Measurements from ENCODE around the gene MYO1D. TPM values are rescaled to one million over a fixed set of nuclear protein-coding genes. Genes with fewer than 3 reads are reported as not detected.
A peak's percentile ranks its signal among the peaks of the same experiment; 100 is the strongest.

The MYO1D gene
- polyA plus RNA-seq, 3 donors, result 27.1 to 29.8 (median 27.4) TPM

DNA sequence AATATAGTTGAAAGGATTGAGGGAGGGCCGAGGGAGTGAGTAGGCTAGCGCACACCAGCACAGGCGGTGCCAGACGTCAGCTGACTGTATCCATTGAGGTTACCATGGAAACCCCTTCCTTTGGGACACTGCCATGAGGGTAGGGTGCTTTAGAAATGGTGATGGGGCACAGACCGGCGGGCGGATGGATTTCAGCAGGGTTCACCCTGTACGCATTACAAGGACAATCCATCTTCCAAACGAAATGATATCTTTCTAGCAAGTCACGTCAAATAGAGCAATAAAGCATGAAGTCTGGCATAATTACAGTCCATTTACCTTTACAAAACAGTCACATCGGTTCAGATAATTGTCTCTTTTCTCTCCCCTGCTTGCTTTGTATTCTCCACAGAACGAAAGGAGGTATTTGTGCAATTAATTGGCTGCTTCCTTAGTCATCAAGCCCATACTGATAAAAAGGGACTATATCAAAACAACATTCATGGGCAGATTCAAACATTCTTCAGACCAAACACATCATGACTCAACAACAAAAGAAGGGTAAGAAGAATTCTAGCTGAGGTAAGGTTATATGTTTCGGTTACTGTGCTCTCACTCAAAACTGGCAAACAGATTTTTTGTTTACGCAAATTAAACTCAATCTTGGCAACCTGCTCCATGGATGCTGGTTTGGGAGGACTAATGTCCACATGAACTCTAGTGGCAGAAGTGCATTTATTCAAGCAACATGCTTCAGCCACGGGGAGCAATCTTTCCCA lies 249.5 kb downstream of the MYO1D start:
- peak in 3 of 11 donors; percentile 3 to 11 (median 5) for DNase-seq (ENCODE audit: extremely low read depth in 1 of 11, low read depth in 9 of 11, low spot score in 4 of 11)

GRCh38 chr17:32626379-32626791 lies 250.5 kb downstream of the MYO1D start:
- no peak for DNase-seq (ENCODE audit: extremely low read depth in 1 of 11, low read depth in 9 of 11, low spot score in 4 of 11)

- DNase-seq (ENCODE audit: extremely low read depth in 1 of 11, low read depth in 9 of 11, low spot score in 4 of 11), result no peak
Measured at GRCh38 chr17:32625971-32626370, 251.0 kb downstream of the MYO1D start.

DNA sequence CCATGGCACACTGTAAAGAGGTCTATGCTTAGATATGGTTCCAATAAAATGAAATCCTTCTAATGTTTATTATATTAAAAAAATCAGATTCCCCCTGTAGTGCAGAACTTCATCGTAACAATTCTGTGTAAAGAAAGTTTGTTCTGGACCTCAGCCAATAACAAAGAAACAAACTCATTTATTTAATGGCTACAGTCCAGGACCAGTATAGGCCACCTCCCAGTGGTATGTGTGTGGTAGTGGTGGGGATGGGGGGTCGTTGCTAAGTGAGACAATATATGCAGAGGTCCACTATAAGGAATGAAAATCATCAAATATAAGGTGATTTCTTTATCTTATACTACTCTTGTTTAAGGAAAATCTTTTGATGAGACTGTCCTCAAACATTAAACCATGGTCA lies 253.7 kb downstream of the MYO1D start:
- no peak for DNase-seq (ENCODE audit: extremely low read depth in 1 of 11, low read depth in 9 of 11, low spot score in 4 of 11)

DNA sequence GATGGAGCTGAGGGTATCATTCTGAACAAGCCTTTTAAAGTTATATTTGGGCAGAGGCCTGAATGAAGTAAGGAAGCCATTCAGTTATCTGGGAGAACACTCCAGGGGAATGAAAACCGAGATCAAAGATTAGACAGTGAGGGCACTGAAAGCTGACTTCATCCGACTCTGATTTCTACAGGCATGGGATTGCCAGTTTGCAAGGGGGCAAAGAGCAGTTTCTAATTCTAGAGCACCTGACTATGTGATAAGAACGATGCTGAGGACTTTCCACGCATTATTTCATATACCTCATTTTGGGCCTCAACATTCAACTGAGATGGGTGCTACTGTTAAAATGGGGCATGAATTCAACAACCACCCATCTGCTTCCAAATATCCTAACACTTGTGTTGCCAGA lies 254.4 kb downstream of the MYO1D start:
- no peak for DNase-seq (ENCODE audit: extremely low read depth in 1 of 11, low read depth in 9 of 11, low spot score in 4 of 11)

DNA sequence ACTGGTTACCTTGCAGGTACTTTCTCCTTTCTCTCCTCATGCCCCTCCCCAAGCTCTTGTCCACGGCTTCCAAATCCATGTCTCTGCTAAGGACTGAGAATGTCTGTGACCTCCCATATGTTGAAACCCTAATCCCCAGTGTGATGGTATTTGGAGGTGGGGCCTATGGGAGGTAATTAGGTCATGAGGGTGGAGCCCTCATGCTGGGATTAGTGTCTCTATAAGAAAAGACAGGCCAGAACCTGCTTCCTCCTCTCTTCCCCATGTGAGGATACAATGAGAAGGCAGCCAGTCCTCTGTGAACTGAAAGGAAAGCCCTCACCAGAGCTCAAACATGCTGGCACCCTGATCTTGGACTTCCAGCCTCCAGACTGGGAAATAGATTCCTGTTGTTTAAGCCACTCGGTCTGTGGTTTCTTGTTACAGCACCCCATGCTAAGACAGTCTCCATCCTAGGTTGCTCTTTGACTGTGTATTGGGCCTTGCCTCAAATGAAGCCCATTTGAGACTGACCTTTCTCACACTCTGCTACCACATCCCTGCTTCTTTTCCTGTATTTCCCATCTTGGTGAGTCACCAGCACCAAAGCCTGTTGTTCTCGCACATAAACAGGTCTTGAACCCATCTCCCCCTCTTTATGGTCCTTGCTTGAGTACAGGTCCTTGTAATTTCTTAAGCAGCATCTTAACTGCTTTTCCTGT lies 255.2 kb downstream of the MYO1D start:
- no peak for DNase-seq (ENCODE audit: extremely low read depth in 1 of 11, low read depth in 9 of 11, low spot score in 4 of 11)

GRCh38 chr17:32615326-32615725 lies 261.6 kb downstream of the MYO1D start:
- no peak for DNase-seq (ENCODE audit: extremely low read depth in 1 of 11, low read depth in 9 of 11, low spot score in 4 of 11)

GRCh38 chr17:32610943-32611342 lies 266.0 kb downstream of the MYO1D start:
- DNase-seq (ENCODE audit: extremely low read depth in 1 of 11, low read depth in 9 of 11, low spot score in 4 of 11), result no peak

- no peak for DNase-seq (ENCODE audit: extremely low read depth in 1 of 11, low read depth in 9 of 11, low spot score in 4 of 11)
Measured at GRCh38 chr17:32609884-32610650, 266.9 kb downstream of the MYO1D start.

- no peak for DNase-seq (ENCODE audit: extremely low read depth in 1 of 11, low read depth in 9 of 11, low spot score in 4 of 11)
Measured at GRCh38 chr17:32609085-32609484, 267.8 kb downstream of the MYO1D start.

- no peak for DNase-seq (ENCODE audit: extremely low read depth in 1 of 11, low read depth in 9 of 11, low spot score in 4 of 11)
Measured at GRCh38 chr17:32608267-32608666, 268.7 kb downstream of the MYO1D start.

GRCh38 chr17:32604966-32605365 lies 272.0 kb downstream of the MYO1D start:
- no peak for DNase-seq (ENCODE audit: extremely low read depth in 1 of 11, low read depth in 9 of 11, low spot score in 4 of 11)

GRCh38 chr17:32602396-32602795 lies 274.5 kb downstream of the MYO1D start:
- DNase-seq (ENCODE audit: extremely low read depth in 1 of 11, low read depth in 9 of 11, low spot score in 4 of 11), result no peak

GRCh38 chr17:32601866-32602265 lies 275.1 kb downstream of the MYO1D start:
- no peak for DNase-seq (ENCODE audit: extremely low read depth in 1 of 11, low read depth in 9 of 11, low spot score in 4 of 11)

- no peak for DNase-seq (ENCODE audit: extremely low read depth in 1 of 11, low read depth in 9 of 11, low spot score in 4 of 11)
Measured at GRCh38 chr17:32596628-32597027, 280.3 kb downstream of the MYO1D start.

GRCh38 chr17:32596206-32596605 lies 280.7 kb downstream of the MYO1D start:
- no peak for DNase-seq (ENCODE audit: extremely low read depth in 1 of 11, low read depth in 9 of 11, low spot score in 4 of 11)

DNA sequence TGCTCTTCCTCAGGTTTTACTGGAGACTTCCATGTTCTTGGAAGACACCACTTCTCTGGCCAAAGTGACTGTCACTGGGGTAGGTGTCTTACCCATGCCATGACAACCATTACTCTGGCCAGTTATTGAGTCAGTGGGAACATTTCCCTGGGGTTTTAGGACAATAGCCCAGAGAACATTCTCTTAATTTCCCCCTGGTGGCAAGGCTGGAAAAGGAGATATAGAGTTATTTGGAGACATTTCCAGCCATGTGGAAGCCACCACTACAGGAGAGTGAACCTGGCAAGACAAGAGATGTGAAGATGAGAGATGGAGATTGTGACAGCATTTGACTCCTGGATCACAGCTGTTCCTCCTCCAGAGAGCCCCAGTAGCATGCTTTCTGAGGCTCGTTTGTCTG lies 283.9 kb downstream of the MYO1D start:
- DNase-seq (ENCODE audit: extremely low read depth in 1 of 11, low read depth in 9 of 11, low spot score in 4 of 11), result no peak

GRCh38 chr17:32591405-32591804 lies 285.5 kb downstream of the MYO1D start:
- no peak for DNase-seq (ENCODE audit: extremely low read depth in 1 of 11, low read depth in 9 of 11, low spot score in 4 of 11)

DNA sequence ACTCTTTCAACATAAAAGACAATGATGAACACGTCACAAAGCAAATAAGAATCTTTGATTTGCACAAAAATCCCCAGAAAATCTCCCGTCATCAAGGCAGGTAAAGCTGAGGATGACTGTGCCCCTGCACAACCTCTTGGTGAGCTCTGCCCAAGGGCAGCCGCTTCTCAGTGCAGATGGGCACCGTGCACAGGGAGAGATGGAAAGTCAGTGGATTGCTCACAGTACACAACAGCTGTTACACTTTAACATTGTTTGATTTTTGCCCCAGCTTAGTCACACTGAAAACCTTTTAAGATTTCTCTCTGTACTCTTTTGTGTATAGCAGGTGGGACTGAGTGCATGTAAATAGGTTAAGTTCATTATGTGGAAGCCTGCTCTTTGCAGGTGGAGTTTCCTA lies 285.9 kb downstream of the MYO1D start:
- DNase-seq (ENCODE audit: extremely low read depth in 1 of 11, low read depth in 9 of 11, low spot score in 4 of 11), result no peak

DNA sequence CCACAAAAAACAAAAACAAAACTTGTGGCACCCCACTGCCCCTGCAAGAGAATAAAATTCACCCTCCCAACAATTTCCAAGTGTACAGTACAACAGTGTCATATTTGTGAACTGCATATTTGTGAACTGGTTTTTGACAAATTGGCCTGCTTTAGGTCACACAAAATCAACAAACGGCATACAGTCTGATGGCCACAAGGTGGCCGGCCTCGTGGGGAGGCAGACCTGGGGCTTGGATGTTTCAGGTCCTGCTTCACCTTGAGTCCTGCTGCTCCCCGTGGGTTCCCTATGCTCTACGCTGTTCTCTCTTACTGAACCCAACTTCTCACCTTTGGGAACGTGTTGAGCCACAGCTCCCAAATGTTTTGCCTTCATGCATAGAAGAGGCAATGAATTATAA lies 287.9 kb downstream of the MYO1D start:
- DNase-seq (ENCODE audit: extremely low read depth in 1 of 11, low read depth in 9 of 11, low spot score in 4 of 11), result no peak
